K562 treated with DMSO at 1 percent for 24 hours (cell line): ENCODE data around the gene UCP3. TPM values are rescaled to one million over a fixed set of nuclear protein-coding genes. Genes with fewer than 3 reads are reported as not detected.

Experiments used
- total RNA-seq: library from RNA; unstranded; fragments of 300-600 nt; gene quantifications from 2 replicates; pipeline ENCODE4 v1.2.3, GENCODE V29; 2022; ENCODE audit warnings: low read depth; ENCODE audit not compliant: insufficient read depth

Gene UCP3, protein sequence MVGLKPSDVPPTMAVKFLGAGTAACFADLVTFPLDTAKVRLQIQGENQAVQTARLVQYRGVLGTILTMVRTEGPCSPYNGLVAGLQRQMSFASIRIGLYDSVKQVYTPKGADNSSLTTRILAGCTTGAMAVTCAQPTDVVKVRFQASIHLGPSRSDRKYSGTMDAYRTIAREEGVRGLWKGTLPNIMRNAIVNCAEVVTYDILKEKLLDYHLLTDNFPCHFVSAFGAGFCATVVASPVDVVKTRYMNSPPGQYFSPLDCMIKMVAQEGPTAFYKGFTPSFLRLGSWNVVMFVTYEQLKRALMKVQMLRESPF
- total RNA-seq: 0.37 and 2.0 TPM in 2 replicates

DNA sequence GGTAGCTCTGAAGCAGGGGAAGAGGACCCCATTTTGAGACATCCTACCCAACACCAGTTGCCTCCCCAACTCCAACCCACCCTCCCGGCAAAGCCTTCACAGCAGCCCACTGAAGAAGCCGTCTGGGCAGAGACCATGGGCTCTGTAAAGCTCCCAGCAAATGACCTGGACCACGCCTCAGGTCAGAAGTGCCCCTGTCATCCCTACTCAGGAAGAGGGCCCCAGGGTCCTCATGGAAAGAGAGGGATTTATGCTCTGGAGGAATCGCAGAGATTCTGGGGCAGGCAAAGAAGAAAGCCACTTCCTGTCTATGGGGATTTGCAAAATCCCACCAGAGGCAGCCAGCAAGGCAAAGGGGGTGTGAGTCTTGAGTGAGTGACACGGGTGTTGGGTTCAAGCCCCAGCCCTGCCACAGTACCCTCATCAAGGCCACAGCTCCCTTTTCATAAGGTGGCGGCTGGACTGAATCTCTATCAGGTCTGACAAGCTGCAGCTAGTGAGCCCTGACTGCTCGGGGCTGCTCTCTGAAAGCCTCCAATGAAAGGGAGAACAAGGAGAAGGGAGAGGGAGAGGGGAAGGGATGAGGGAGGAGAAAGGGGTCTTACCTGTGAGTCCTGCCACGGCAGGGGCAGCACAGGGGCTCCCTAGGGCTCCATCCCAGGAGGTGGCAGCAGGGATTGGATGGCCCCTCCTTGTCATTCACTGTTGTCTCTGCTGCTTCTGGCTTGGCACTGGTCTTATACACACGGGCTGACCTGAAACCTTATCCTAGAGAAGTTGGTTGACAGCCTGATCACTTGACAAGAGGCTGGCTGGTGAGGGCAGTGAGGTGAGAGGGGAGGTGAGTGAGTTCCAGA, at the start of gene UCP3:
UCP3 (minus strand) TSS at position 713 of the 857 bp plus-strand sequence. CDS start 2,043 bp downstream, outside the sequence.

DNA sequence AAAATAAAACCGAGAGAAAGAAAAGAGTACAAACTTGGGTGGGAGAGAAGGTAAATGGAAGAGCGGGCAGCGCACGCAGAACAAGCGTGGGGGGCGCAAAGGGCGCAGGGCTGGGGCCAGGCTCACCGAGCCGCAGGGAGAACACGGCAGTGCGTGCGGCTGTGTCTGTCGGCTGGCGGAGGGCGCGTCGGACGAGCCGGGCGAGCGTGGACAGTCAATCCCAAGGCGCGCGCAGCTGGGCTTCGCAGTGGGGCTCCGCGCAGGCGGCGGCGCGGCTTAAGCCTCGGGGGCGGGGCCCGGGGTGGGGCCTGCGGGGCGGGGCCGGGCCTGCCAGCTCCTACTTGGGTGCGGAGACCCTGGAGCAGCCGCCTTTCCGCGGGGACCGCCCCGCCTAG, 26.3 kb downstream of the UCP3 start, which contains the start of gene UCP2:
UCP2 (minus strand) TSS at position 249 of the 395 bp plus-strand sequence. CDS start 4,465 bp downstream, outside the sequence.

DNA sequence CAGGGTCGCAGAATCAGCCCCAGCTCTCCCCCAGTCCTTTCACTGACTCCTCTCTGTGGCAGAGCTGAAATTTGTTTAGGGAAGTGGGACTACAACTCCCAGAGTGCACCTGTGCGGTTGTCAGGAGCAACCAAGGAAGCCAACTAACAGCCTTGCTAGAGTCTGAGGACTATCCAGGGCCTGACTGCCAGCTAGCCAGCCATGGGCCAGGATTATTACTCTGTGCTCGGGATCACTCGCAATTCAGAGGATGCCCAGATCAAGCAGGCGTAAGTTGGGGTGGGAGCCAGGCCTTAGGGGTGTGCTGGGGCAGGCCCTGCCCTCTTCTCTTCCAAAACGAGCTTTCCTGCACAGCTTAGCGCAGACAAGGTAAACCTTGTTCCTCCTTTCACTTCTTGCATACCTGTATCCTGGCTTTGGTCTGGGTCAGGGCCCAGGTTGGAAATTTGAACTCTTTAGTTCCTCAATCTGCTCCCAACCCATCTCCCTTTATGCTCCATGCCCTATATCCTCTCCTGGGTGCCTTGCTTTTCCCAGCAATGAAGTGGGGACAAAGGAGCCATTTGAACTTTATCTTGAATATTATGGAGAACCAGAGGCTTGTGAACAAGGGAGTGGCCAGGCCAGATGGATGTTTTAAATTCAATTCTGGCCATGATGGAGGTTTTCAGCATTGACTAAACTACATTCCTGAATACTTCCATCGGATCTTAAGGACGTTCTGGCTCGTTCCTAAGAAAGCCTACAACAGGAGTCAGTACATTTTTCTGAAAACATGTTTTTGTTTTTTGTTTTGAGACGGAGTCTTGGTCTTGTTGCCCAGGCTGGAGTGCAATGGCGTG, 57.8 kb downstream of the UCP3 start, which contains the start of gene DNAJB13:
DNAJB13 (plus strand) TSS at position 158 of the 842 bp plus-strand sequence; CDS start at position 202, 44 bp downstream.

Other genes with a start within 250 kb of the UCP3 start
- gene RAB6A, start 248.0 kb downstream of the UCP3 start, total RNA-seq: 108 and 122 TPM in 2 replicates
- 67.9 and 70.0 TPM in 2 replicates for gene MRPL48, start 221.2 kb downstream of the UCP3 start, total RNA-seq
- gene COA4, start 132.2 kb downstream of the UCP3 start, total RNA-seq: 78.8 and 85.9 TPM in 2 replicates
- 23.4 and 26.2 TPM in 2 replicates for gene PAAF1, start 132.1 kb downstream of the UCP3 start, total RNA-seq
- gene DNAJB13, start 58.1 kb downstream of the UCP3 start, total RNA-seq: not detected in 2 replicates
- gene UCP2, start 26.2 kb downstream of the UCP3 start, total RNA-seq: 89.3 and 106 TPM in 2 replicates
- gene C2CD3, start 161.9 kb upstream of the UCP3 start, total RNA-seq: 19.1 and 19.7 TPM in 2 replicates
- 56.1 and 57.1 TPM in 2 replicates for gene PPME1, start 162.2 kb upstream of the UCP3 start, total RNA-seq